ENCODE data around the gene TSEN54.

DNA sequence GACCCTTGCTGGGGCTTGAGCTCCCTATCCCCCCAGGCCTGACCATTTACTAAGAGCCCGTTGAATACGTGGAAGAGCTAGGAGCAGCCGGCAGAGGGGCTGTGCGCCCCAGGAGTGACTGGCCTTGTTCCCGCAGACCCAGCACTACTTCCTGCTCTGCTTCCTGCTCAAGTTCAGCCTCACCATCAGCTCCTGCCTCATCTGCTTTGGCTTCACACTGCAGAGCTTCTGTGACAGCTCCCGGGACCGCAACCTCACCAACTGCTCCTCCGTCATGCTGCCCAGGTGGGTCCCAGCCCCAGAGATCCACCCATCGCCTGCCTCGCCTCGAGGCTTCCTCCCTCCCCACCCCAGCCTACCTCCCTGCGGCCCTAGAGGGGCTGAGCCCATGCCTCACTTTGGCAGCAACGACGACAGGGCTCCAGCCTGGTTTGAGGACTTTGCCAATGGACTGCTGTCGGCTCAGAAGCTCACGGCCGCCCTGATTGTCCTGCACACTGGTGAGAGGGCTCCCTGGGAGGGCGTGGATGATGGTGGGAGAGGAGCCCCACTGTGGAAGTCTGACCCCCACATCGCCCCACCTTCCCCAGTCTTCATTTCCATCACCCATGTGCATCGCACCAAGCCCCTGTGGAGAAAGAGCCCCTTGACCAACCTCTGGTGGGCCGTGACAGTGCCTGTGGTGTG is 18.1 kb upstream of the TSEN54 start:
- TF ChIP-seq POLR2A (IDR thresholded peaks at IDR 0.05; ENCODE audit: low read length) (no peak), GATA1 (IDR thresholded peaks at IDR 0.05; ENCODE audit: low read depth, low read length) (no peak)

All from erythroblast (primary cell).